ENCODE measurements around the gene PANK4.
A peak's percentile ranks its signal among the peaks of the same experiment; 100 is the strongest.
"Not testable (repeated sequence)": the region's sequence is repeated elsewhere in the genome, so short reads cannot be mapped to it uniquely, and the experiment has no call there.

PANK4 gene

DNA sequence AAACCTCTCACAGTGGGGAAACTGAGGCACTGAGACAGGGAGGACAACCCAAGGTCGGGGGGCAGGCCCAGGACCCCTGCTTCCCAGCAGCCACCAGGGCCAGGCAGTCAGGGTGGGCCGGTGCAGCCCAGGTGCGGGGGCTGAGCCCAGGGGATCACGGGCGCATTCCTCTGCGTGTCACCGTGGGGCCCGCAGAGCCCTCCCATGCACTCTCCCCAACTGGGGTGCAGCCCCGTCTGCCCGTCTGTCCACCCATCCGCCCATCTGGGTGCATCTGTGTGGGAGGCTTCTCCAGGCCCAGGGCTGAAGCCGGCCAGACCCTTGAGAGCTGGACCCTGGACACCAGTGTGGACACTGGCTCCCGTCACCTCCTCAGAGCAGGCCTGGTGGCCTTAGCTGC lies 53.2 kb downstream of the PANK4 start:
- DNase-seq = no peak

DNA sequence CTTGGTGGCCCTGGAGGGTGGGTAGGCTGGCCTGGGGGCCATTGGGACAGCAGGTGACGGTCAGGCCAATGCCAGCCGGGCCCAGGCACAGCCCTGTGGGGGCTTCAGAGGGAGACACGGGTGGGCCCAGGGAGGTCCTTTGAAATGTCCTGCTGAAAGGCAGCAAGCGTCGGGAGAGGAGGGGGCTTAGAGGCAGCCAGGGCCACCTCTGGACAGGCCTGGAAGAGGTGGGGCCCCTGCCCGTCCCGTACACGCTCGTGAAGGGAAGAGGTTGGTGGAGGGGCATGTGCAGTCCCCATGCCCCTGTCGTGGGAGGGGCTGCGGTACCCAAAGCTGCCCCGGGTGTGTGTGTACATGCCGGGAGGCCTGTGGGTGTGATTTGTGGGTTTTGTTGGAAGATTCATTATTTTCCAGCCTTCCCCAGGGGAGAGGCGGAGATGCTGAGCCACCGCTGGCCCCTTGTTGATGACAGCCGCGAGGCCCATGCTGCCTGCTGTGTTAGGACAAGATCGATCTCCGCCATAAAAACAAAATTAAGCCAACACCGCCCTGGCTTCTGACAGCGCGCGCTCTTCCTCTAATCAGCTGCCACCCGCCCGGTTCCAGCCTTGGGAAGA lies 53.7 kb downstream of the PANK4 start:
- DNase-seq = no peak

DNA sequence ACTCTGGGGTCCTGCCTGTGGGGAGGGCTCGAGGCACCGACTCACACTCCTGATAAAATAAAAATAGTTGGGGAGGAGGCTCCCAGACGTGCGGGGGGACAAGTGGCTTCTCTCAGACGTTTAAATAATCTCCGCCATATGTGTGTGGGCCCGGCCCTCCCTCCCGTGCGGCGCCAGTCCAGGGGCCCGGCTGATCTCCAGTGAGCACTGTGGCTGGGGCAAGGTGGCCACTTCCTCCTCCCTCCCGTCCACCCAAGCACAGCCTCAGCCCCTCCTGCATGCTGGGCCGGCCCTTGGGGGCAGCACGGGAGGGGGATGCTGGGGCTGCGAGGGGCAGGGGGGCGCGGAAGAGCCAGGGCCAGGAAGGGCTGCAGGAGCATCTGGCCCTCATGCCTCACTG lies 54.3 kb downstream of the PANK4 start:
- DNase-seq = no peak

DNA sequence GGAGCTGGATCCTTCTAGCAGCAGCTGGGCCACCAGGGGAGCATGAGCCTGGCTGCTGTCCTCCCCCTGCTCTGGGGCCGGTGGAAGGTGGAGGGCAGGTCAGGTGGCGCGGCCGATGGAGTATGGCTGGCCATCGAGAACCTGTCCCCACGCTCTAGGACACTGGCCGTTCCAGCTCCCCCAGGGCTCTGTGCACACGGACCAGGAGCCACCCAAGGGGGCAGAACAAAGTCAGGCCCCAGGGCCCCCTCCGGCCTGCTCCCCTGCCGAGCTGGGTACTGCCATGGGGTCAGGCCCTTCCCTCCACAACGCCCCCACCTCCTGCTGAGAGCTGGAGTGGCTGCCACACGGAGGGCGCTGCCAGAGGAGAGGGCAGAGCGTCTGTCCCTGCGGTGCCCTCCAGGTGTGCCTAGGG lies 54.8 kb downstream of the PANK4 start:
- DNase-seq = no peak

DNA sequence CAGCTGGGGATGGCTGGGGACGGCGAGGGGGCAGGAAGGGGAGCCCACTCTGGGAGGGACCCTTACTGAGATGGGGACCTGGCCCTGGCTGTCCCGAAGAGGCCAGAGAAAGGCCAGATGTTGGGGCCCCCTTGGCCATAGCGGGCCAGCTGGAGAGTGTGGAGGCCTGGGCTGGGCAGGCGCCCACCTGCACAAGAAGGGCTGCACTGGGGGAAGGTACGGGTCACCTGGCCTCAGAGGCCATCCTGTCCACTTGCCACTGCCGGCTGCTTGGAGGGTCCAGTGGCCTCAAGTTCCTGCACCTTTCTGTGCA lies 55.3 kb downstream of the PANK4 start:
- DNase-seq = no peak

DNA sequence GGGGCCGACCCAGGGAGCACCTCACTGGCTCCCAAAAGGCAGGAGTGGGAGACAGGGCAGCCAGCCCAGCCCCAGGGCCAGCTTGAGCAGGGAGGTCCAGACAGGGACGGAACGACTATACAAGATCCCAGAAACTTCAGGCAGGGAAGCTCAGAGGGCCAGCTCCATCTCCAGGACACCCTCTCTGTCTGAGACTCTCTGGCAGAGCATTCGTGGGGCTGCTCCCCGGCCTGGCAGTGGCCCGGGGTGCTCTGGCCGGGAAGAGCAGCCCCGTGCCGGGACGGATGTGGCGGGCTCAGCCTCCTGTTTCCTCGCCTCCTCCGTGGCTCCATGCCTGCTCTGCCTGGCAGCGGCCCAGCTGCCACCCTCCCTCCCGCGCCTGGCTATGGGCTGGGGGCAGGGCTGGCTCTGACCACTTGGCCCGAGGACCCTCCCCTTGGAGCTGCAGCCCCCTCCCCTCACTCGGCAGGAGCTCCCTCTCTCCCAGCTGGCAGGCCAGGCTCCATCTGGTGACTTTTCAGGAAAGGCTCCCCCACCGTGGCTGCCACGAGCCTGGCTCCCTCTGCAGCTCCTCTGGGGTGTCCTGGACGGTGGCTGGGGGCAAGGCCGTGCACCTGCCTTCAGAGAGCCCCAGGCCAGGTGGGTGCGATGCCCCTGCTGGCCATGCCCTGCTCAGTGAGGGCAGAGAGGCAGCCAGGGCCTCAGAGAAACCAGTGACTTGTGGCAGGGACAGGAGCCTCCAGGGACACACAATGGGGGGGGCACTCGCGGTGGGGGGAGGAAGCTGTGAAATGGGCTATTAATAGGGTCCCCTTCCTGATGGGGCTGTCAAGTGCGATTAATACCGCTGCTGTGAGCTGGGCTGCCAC lies 55.9 kb downstream of the PANK4 start:
- no peak for DNase-seq

DNA sequence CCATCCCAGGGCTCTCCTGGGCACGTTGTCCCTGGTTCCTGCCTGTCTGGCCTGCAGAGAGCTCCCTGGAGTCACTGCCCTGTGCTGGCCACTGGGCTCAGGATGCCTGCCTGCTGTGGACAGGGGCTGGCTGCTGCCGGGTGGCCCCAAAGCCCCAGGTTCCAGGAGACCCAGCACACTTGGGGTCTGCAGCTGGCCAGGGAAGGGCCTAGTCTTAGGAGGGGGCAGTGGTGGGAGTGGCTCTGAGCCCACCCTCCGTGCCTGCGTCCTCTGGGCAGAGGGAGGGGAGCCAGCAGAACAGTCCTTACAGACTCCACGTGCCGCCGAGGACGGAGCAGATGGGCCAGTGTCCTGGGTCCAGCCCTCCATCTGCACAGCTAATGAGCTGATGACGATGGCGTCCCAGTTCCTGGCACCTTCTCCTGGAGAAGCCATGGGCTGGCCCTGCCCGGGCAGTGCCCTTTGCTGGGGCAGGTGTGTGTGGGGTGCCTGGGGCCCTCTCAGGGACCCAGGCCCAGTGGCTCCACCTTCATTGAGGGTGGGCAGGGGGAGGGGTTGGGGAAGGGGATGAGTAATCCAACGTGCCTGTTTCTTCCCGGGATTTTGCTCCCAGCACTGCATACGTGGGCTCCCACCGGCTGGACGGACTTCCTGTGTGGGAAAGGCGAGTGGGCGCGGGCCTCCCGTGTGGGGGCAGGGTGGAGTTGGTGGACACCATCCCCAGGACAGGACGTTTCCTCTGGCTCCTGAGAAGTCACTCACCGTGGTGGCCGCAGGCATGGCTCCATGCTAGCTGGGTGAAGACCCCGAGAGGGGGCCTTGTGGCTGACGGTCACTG lies 57.1 kb downstream of the PANK4 start:
- no peak for DNase-seq

DNA sequence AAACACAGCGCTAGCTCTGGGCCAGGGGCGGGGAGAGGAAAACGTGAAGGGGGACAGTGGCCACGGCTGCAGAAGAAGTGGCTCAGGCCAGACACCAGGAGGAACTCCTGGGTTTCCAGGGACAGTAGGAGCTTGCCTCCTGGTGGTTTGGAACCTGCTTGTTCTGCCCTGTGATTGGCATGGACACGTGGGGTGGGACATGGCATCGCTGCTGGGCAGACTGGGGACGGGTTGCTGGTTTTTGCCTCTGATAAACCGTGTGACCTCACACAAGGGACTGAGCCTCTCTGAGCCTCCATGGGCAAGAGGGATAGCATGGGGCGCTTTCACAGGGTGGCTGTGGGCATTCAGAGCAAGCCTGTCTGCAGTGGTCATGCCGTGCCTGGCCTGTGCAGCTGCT lies 57.9 kb downstream of the PANK4 start:
- DNase-seq = no peak

DNA sequence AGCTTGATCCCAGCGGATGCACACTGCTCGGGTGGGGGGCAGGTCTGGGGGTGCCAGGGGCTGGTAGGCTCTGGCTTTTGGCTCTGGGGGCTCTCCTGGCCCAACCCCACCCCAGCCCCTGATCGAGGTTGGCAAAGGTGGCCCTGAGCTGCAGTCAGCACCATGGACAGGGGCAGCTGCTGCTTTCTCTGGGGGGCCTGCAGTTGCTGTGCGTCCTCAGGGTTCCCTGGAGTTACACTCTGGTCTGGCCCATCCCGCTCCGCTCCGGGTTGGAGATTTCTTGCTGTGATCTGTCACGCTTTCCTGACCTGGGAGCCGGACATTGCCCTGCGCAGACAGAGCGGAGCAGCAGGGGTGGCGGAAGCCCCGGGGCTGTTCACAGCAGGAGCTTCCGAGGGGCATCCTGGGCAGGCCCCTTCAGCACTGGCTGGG lies 58.3 kb downstream of the PANK4 start:
- peak; percentile 24 for DNase-seq

DNA sequence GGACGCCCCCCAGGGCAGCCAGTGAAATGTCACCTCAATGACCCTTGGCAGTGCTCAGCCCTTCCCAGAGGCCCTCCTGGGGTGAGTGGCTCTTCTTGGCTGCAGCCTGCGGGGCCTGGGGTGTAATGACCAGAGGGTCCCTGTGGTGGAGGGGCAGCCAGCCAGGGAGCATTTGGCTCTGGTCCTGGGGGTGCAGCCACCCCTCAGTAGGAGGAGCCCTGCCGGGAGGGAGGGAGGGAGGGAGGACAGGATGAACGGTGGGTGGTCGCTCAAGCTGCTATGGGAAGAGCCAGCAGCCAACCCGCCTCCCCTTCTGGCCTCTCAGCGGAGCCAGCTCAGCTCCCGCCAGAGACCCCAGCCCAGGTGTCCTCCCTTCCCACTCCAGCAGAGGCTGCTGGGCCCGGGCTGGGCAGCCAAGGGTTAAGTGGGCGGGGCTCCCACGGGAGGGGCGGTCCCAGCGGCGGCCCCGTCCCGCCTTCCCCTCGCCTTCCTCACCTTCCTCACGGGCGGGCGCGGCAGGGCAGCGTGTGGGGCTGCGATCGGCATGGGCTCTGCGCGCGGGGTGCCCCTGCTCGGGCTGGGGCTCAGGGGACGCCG lies 59.3 kb downstream of the PANK4 start:
- DNase-seq = no peak

DNA sequence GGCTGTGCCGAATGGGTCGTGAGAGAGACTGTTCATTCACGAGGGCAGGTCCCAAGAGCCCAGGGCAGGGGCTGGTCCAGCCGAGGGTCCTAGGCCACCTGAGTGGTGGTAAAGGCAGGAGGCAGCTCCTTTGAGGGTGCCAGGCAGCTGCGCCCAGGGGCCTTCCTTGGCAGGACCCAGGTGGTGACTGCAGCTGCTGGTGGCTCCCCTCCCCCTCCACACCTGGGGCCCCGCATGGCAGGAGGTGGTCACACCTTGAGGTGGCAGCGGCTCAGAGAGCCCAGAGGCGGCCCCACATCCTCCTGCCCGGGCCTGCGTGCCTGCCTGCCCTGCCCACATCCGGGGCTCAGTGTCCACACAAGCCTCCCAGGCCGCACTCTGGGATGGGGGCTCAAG lies 60.1 kb downstream of the PANK4 start:
- no peak for DNase-seq

DNA sequence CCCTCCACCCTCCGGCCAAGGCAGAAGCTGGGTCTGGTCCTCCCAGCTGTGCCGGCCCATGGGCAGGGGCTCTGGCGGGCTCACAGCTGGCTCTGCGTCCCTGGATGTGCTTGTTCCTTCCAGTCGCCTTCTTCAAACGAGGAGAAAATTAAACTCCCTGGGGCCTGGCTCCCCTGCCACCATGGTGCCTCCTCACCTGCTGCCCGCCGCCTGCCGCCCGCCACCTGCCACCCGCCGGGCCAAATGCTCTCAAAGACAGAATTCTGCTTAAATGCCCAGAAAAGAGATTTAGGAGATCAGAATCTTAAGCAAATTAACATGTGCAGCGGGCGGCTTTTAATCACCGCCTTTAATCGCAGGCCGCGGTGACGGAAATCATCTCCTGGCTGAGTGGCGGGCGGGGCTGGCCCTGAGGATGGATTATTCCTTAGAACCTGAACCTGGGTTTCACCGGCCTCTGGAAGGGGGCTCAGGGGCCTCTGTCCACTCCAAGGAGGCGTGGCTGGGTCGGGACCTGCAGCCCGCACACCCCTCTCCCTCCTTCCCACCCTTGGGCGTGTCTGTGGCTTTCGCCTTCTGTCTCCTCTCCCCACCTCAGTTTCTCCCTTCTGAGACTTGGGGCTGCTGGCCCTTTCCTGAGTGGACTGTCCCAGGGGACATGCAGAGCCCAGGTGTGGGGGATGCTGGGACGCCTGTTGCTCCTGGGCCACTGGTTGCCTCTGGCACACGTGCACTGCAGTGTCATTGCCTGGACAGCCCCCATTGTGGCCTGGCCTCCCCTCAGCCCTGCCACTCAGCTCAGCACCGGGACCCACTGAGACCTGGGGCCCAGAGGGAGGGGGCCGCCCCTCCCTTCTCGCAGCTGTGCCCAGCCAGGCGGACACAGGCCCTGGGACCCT lies 60.8 kb downstream of the PANK4 start:
- DNase-seq = no peak

DNA sequence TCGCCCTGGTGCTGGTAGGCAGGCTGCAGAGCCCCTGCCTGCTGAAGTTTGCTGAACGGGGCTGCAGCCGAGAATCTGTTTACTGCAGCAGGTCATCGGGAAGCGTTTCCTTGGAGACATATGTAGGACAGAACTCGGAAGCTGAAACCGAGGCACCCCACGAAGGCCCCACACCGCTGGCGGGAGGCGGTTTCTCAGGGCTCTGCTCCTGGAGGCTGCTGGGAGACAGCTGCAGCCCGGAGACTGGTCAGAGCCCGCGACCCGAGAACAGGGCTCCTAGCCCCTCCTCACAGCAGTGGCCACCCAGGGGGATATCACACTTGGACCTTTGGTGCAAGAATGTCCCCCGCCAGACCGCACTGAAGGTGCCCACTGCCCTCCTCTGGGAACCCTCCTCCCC lies 63.0 kb downstream of the PANK4 start:
- no peak for DNase-seq

DNA sequence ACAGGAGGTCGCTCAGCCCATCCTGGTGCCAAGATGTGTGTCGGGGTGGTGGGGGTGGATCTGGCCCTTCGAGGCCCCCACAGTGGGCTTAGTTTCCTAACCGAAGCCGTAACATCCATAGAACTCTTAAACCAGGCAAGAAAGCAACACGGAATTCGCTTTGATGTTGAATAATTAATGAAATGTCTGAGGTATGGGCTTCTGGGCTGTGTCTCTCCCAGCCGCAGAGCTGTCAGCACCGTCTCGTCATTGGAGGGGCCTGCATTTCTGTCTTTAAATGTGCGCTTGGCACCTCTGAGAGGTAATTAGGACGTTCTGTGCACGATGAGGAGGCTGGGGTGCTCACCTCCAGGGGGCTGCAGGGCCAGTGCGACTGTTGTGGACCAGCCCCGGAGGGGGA lies 63.6 kb downstream of the PANK4 start:
- no peak for DNase-seq

DNA sequence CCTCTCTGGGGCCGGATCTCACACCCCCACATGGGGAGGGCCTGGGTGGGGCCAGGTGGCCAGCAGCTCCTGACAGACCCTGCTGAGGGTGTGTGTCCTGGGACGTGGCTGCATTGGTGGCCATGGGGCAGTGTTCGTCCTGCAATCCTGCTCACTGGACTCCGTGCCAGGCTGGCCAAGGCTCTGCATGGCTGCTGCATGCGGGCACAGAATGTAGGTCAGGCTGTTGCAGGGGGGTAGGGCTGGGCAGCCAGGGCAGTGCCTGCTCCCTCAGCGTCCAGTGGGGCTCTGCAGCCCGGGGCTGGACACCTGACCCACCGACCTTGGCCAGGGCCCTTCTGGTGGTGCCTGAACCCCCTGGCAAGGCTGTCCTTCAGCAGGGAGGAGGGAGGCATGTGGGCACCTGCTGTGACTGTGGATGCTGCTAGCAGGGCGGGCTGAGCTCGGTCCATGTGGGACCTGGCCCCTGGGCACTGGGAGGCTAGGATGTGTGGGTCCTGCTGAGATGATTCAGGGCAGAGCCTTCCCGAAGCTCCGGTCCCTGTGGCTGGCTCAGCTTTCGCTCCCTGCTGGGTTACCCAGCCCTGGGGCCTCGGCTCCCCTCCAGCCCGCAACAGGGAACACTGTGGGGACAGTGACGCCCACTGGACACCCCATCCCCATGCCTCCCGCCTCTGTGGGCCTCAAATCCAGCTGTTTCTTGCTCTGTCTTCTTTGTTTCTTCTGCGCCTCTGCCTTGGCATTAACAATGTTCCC lies 65.2 kb downstream of the PANK4 start:
- DNase-seq = no peak

DNA sequence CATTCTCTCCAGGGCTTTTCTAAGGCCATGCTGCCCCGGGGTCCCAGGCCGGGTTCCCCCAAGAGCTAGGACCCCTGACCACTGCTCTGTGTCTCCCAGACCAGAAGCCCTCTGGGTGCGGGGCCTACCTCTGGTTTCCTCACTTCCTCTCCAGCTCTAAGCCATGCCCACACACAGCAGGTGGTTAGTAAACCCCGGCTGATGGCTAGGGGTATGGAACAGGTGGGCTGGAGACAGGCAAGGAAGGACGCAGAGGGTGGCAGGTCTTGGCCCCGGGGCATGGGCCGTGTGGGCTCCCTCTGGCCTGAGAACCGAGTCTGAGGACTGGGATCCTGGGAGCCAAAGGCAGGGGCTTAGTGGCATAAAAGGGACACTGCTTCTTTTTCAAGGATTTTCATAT lies 66.2 kb downstream of the PANK4 start:
- DNase-seq = no peak

DNA sequence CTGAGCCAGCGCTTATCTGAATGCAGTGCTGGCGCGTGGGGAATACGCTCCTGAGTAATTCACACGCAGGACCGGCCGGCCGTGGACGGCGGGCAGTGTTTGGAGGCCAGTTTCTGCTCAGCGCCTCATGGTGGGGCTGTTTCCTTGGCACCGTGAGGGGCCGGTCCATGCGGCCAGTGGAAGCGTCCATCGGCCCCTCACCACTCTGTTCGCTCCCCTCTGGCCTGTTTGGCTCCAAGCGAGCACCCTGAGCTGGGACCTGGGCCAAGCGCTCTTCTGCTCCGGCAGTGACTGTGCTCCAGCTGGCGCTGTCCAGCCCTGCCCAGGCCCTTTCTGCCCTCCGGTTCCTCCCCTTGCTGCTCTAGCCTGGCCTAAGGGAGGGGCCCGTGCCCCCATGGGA lies 66.6 kb downstream of the PANK4 start:
- DNase-seq = no peak

DNA sequence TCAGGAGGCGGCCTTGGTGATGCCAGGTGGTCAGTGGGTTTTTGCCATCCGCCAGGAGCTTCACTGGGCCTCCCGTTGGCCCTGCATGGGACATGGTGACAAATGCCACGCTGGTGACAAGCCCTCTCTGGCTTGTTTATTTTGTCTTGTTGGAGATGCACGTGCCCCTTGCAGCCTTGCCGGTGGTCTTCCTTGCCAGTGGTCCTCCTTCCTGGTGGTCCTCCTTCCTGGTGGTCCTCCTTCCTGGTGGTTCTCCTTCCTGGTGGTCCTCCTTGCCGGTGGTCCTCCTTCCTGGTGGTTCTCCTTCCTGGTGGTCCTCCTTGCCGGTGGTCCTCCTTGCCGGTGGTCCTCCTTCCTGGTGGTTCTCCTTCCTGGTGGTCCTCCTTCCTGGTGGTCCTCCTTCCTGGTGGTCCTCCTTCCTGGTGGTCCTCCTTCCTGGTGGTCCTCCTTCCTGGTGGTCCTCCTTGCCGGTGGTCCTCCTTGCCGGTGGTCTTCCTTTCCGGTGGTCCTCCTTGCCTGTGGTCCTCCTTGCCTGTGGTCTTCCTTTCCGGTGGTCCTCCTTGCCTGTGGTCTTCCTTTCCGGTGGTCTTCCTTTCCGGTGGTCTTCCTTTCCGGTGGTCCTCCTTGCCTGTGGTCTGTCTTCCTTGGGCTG lies 67.2 kb downstream of the PANK4 start:
- DNase-seq = not testable (repeated sequence)

DNA sequence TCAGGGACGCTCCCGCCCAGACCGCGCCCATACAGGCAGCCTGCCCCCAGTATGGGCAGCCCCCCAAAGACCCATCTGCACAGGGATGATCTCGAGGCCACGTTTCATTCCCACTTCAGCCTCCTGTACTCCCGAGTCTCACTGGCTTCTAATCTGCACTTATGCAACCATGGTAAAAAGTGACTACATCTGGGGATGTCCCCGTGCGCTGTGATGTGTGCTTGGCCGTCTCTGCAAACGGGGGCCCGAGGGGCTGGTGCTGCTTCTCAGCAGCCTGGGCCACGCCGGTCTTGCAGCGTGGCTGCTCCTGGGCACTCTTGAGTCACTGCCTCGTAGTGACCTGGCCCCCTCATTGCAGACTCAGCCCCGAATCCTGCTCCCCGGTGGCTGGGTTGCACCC lies 67.7 kb downstream of the PANK4 start:
- no peak for DNase-seq
